Lower leg skin (tissue), 3 donors: Measurements from ENCODE around the gene TSPO.

Source experiments
- POLR2A ChIP-seq, 2 donors: fragments of 450-650 bp; IDR thresholded peaks; one replicate each; pipeline ENCODE4 v1.6.1; 2016 to 2017; ENCODE audit warnings: antibody characterized with exemption in 2 of 2, mild to moderate bottlenecking in 1 of 2, moderate library complexity in 1 of 2
- TF ChIP-seq, protein P1 (sequence below), 3 donors: fragments of 450-650 bp; IDR thresholded peaks; one replicate each; pipeline ENCODE4 v1.5.1; 2016; ENCODE audit warnings: antibody characterized with exemption in 3 of 3, mild to moderate bottlenecking in 3 of 3, moderate library complexity in 2 of 3

DNA sequence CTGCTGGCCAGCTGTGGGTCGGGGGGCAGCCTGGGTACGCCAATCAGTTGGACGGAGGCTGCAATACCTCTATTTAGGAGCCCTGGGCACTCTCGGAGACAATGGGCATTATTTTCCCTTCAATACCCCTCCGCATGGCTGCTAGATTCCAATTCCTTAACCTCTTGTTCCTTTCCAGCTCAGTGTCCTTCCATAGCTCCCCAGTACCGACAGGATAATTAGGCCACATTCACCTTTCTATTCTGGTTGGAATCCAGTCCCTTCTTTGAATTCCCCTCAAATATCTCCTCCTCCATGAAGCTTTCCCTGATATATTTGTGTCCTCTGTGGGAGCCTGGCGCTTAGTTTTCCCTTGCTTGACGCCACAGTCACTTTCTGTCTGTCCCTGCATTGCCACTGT, 45.1 kb upstream of the TSPO start:
- no peak for TF ChIP-seq POLR2A (IDR thresholded peaks at IDR 0.05)
- TF ChIP-seq, protein P1, sequence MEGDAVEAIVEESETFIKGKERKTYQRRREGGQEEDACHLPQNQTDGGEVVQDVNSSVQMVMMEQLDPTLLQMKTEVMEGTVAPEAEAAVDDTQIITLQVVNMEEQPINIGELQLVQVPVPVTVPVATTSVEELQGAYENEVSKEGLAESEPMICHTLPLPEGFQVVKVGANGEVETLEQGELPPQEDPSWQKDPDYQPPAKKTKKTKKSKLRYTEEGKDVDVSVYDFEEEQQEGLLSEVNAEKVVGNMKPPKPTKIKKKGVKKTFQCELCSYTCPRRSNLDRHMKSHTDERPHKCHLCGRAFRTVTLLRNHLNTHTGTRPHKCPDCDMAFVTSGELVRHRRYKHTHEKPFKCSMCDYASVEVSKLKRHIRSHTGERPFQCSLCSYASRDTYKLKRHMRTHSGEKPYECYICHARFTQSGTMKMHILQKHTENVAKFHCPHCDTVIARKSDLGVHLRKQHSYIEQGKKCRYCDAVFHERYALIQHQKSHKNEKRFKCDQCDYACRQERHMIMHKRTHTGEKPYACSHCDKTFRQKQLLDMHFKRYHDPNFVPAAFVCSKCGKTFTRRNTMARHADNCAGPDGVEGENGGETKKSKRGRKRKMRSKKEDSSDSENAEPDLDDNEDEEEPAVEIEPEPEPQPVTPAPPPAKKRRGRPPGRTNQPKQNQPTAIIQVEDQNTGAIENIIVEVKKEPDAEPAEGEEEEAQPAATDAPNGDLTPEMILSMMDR (IDR thresholded peaks at IDR 0.05), result no peak
